K562 (cell line): ENCODE measurements around the gene AAK1. TPM values are rescaled to one million over a fixed set of nuclear protein-coding genes. Genes with fewer than 3 reads are reported as not detected.
A peak's percentile ranks its signal among the peaks of the same experiment; 100 is the strongest.

Experiments
- C11orf30 ChIP-seq: fragments of 450-650 bp; IDR thresholded peaks from 2 replicates; pipeline ENCODE4 v1.6.1; 2016; ENCODE audit warnings: low read depth, mild to moderate bottlenecking
- FOXA1 ChIP-seq: fragments of 450-650 bp; IDR thresholded peaks from 2 replicates; pipeline ENCODE4 v1.6.1; 2016; ENCODE audit warnings: mild to moderate bottlenecking, borderline replicate concordance
- FOXM1 ChIP-seq, 2 experiments: fragments of 450-650 bp in 1 of 2; sonication (generic) in 1 of 2; formaldehyde crosslinking in 1 of 2; IDR thresholded peaks; 2 replicates each; pipeline versions ENCODE4 v1.6.1 to v1.9.0; 2017 to 2022; ENCODE audit warnings: low read depth in 2 of 2, mild to moderate bottlenecking in 2 of 2, missing genetic modification reagents in 1 of 2, moderate library complexity in 1 of 2
- HMG20A ChIP-seq: fragments of 450-650 bp; formaldehyde crosslinking; conservative IDR thresholded peaks from 2 replicates; pipeline ENCODE4 v1.4.0; 2020; ENCODE audit warnings: mild to moderate bottlenecking, mixed read lengths
- HMGN3 ChIP-seq: IDR thresholded peaks from 2 replicates; pipeline ENCODE4 v1.6.1; 2011; ENCODE audit warnings: borderline replicate concordance, low read depth, mild to moderate bottlenecking, mixed read lengths, low read length; ENCODE audit not compliant: insufficient read length; ENCODE audit errors: extremely low read depth
- KAT2B ChIP-seq: IDR thresholded peaks from one replicate; pipeline ENCODE4 v1.6.1; 2012; ENCODE audit warnings: low read depth, mild to moderate bottlenecking, control low read depth, inconsistent platforms, low read length, moderate library complexity
- KLF13 ChIP-seq: fragments of 450-650 bp; IDR thresholded peaks from 2 replicates; pipeline ENCODE4 v1.6.1; 2016; ENCODE audit warnings: missing genetic modification characterization, low read depth, mild to moderate bottlenecking, missing compliant biosample characterization, moderate library complexity, borderline replicate concordance
- NFIC ChIP-seq: fragments of 450-650 bp; IDR thresholded peaks from 2 replicates; pipeline ENCODE4 v1.6.1; 2017; ENCODE audit warnings: mild to moderate bottlenecking, inconsistent platforms
- NR4A1 ChIP-seq, 2 experiments: fragments of 250-450 bp in 1 of 2; fragments of 450-650 bp in 1 of 2; sonication (Bioruptor Pico) in 1 of 2; IDR thresholded peaks; 2 replicates each; pipeline versions ENCODE4 v1.4.0 to v1.6.1; 2016 to 2020; ENCODE audit warnings: mild to moderate bottlenecking in 2 of 2, missing compliant biosample characterization in 1 of 2, missing genetic modification characterization in 1 of 2, moderate library complexity in 1 of 2
- PML ChIP-seq: IDR thresholded peaks from 2 replicates; pipeline ENCODE4 v1.6.1; 2012; ENCODE audit warnings: low read length, inconsistent platforms
- POLR2AphosphoS5 ChIP-seq: IDR thresholded peaks from 2 replicates; pipeline ENCODE4 v1.6.1; 2011; ENCODE audit warnings: mild to moderate bottlenecking, low read depth, low read length, moderate library complexity; ENCODE audit not compliant: control insufficient read depth, insufficient read depth
- RBM17 ChIP-seq: fragments of 200-400 bp; formaldehyde crosslinking; IDR thresholded peaks from 2 replicates; pipeline ENCODE4 v1.6.1; 2017; ENCODE audit warnings: low read depth, mild to moderate bottlenecking, low read length, borderline replicate concordance
- SPI1 ChIP-seq: IDR thresholded peaks from 2 replicates; pipeline ENCODE4 v1.6.1; 2011; ENCODE audit warnings: low read depth, low read length, control low read depth, borderline replicate concordance
- ZBTB17 ChIP-seq: fragments of 450-650 bp; formaldehyde crosslinking; IDR thresholded peaks from 2 replicates; pipeline ENCODE4 v1.4.0; 2020; ENCODE audit warnings: mild to moderate bottlenecking
- ZNF274 ChIP-seq: IDR thresholded peaks from 2 replicates; pipeline ENCODE4 v1.6.1; 2011; ENCODE audit warnings: low read depth, mild to moderate bottlenecking, low read length, moderate library complexity, borderline replicate concordance
- ZZZ3 ChIP-seq: fragments of 450-650 bp; IDR thresholded peaks from 2 replicates; pipeline ENCODE4 v1.6.1; 2016; ENCODE audit warnings: antibody characterized with exemption, mild to moderate bottlenecking, moderate library complexity
- polyA plus RNA-seq, 8 experiments: library from polyadenylated mRNA; depleted of rRNA in 4 of 8; stranded (reverse) in 5 of 8; unstranded in 3 of 8; fragments of >200 nt; fragmentation: Nextera tagmentation in 2 of 8; fragmentation: Illumina TruSeq in 1 of 8; extraction: Ambion mirVana in 2 of 8; extraction: Trizol in 1 of 8; gene quantifications; 2 replicates each; pipeline versions ENCODE4 v1.2.1 to v1.2.3, GENCODE V29; 2011 to 2014; ENCODE audit warnings: inconsistent platforms in 1 of 8, missing spikeins in 1 of 8
- total RNA-seq, 7 experiments: library from RNA; depleted of rRNA in 6 of 7; stranded (reverse); fragments of >200 nt in 6 of 7; fragmentation: Illumina TruSeq in 2 of 7; extraction: Trizol in 2 of 7; gene quantifications; 2 replicates each; pipeline versions ENCODE4 v1.2.1 to v1.2.3, GENCODE V29; 2011 to 2021; ENCODE audit warnings: low replicate concordance in 1 of 7
- TF ChIP-seq, protein P1 (sequence below): fragments of 150-350 bp; conservative IDR thresholded peaks from 2 replicates; pipeline ENCODE4 v1.6.1; 2014; ENCODE audit warnings: low read length
- TF ChIP-seq, protein P2 (sequence below): sonication (generic); formaldehyde crosslinking; IDR thresholded peaks from 2 replicates; pipeline ENCODE4 v1.8.0; 2022; ENCODE audit warnings: missing genetic modification reagents, mild to moderate bottlenecking, borderline replicate concordance
- TF ChIP-seq, protein P3 (sequence below): fragments of 450-650 bp; IDR thresholded peaks from 2 replicates; pipeline ENCODE4 v1.7.0; 2016; ENCODE audit warnings: borderline replicate concordance
- TF ChIP-seq, protein P4 (sequence below): fragments of 450-650 bp; IDR thresholded peaks from 2 replicates; pipeline ENCODE4 v1.6.1; 2016; ENCODE audit warnings: antibody characterized with exemption

Gene AAK1
- total and polyA plus RNA-seq, 9 of the 15 experiments (the other 6 are each of a cell fraction or from before 2014, with no cell fraction given), result 0.89 to 17.1 (median 6.0) TPM

DNA sequence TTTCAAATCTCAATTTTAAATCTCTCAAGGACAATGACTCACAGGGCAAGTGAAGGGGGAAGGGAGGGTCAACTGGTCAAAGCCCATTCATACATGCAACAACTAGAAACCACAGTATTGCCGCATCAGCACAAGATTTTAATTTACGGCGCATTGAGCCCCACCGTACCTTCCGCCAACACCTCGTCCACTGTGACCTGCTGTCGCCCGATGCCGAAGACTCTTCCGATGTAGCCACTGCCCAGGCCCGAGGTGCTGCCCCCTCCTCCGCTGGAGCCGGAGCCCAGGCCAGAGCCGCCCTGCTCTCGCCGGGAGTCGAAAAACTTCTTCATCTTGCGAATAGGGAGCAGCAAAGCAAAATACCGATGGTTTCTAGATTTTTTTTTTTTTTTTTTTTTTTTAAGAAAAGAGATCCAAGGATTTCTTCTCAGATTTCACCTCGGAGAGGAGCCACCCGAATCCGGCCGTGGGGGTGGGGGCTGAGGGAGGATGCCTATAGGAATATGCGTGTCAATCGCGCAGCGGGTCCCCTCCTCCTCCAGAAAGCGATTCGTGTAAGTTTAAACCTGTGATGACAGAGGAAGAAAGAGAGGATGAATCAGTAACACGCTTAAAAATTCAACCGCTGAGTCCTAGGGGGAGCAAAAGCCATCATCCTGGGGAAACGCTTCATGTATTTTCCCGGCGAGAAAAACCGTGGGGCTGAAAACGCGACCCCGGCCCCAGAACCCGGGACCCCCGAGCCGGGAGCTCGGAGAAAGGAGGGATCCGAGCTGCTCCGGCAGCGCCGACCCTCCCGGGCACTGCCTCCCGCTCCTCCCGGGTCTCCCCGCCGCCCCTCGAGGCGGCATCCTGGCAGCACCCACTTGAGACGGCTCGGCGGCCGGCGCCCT is 584 bp downstream of the AAK1 start (continued):
- TF ChIP-seq, protein P1, sequence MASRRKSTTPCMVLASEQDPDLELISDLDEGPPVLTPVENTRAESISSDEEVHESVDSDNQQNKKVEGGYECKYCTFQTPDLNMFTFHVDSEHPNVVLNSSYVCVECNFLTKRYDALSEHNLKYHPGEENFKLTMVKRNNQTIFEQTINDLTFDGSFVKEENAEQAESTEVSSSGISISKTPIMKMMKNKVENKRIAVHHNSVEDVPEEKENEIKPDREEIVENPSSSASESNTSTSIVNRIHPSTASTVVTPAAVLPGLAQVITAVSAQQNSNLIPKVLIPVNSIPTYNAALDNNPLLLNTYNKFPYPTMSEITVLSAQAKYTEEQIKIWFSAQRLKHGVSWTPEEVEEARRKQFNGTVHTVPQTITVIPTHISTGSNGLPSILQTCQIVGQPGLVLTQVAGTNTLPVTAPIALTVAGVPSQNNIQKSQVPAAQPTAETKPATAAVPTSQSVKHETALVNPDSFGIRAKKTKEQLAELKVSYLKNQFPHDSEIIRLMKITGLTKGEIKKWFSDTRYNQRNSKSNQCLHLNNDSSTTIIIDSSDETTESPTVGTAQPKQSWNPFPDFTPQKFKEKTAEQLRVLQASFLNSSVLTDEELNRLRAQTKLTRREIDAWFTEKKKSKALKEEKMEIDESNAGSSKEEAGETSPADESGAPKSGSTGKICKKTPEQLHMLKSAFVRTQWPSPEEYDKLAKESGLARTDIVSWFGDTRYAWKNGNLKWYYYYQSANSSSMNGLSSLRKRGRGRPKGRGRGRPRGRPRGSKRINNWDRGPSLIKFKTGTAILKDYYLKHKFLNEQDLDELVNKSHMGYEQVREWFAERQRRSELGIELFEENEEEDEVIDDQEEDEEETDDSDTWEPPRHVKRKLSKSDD, result no peak
- TF ChIP-seq HMG20A (CRISPR knock-in tag), result no peak
- TF ChIP-seq HMGN3, result peak; percentile 69
- TF ChIP-seq, protein P2, sequence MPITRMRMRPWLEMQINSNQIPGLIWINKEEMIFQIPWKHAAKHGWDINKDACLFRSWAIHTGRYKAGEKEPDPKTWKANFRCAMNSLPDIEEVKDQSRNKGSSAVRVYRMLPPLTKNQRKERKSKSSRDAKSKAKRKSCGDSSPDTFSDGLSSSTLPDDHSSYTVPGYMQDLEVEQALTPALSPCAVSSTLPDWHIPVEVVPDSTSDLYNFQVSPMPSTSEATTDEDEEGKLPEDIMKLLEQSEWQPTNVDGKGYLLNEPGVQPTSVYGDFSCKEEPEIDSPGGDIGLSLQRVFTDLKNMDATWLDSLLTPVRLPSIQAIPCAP, result no peak
- no peak for TF ChIP-seq RBM17
- TF ChIP-seq FOXA1, result no peak
- peak; percentile 97 for TF ChIP-seq C11orf30
- TF ChIP-seq PML, result no peak
- TF ChIP-seq FOXM1 (IDR thresholded peaks at IDR 0.05; ENCODE audit: low read depth), result 0 out of 2 replicates have a peak, but pooled peaks have one; percentile 9
- no peak for TF ChIP-seq FOXM1 (CRISPR knock-in tag; IDR thresholded peaks at IDR 0.05; ENCODE audit: low read depth)
- TF ChIP-seq ZZZ3, result no peak
- TF ChIP-seq, protein P3, sequence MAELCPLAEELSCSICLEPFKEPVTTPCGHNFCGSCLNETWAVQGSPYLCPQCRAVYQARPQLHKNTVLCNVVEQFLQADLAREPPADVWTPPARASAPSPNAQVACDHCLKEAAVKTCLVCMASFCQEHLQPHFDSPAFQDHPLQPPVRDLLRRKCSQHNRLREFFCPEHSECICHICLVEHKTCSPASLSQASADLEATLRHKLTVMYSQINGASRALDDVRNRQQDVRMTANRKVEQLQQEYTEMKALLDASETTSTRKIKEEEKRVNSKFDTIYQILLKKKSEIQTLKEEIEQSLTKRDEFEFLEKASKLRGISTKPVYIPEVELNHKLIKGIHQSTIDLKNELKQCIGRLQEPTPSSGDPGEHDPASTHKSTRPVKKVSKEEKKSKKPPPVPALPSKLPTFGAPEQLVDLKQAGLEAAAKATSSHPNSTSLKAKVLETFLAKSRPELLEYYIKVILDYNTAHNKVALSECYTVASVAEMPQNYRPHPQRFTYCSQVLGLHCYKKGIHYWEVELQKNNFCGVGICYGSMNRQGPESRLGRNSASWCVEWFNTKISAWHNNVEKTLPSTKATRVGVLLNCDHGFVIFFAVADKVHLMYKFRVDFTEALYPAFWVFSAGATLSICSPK, result no peak
- no peak for TF ChIP-seq NFIC
- TF ChIP-seq POLR2AphosphoS5, result no peak
- no peak for TF ChIP-seq KLF13 (tag)
- TF ChIP-seq, protein P4, sequence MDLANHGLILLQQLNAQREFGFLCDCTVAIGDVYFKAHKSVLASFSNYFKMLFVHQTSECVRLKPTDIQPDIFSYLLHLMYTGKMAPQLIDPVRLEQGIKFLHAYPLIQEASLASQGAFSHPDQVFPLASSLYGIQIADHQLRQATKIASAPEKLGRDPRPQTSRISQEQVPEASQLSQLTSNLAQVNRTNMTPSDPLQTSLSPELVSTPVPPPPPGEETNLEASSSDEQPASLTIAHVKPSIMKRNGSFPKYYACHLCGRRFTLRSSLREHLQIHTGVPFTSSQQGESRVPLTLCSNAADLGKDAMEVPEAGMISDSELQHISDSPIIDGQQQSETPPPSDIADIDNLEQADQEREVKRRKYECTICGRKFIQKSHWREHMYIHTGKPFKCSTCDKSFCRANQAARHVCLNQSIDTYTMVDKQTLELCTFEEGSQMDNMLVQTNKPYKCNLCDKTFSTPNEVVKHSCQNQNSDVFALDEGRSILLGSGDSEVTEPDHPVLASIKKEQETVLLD, result no peak; the same call in 1 of the 2 replicates
- no peak for TF ChIP-seq ZBTB17 (CRISPR knock-in tag)
- TF ChIP-seq ZNF274, result peak; percentile 20; the same call in 1 of the 2 replicates
- no peak for TF ChIP-seq KAT2B
- no peak for TF ChIP-seq SPI1
- no peak for TF ChIP-seq NR4A1 (CRISPR knock-in tag; IDR thresholded peaks at IDR 0.05)
- TF ChIP-seq NR4A1 (tag; IDR thresholded peaks at IDR 0.05), result no peak
